Measurements from ENCODE around the gene RORB.

The RORB gene

GRCh38 chr9:74609671-74610405 lies 112.7 kb downstream of the RORB start:
- no peak for DNase-seq

GRCh38 chr9:74610523-74611061 lies 113.5 kb downstream of the RORB start:
- DNase-seq, result no peak

GRCh38 chr9:74630228-74630627 lies 133.1 kb downstream of the RORB start:
- DNase-seq, result no peak

GRCh38 chr9:74639112-74639511 lies 142.0 kb downstream of the RORB start:
- DNase-seq, result no peak

GRCh38 chr9:74642376-74642775 lies 145.2 kb downstream of the RORB start:
- no peak for DNase-seq

- DNase-seq, result no peak
Observed at GRCh38 chr9:74643303-74643923, 146.3 kb downstream of the RORB start.

GRCh38 chr9:74644023-74644422 lies 146.9 kb downstream of the RORB start:
- no peak for DNase-seq

GRCh38 chr9:74645007-74645639 lies 148.0 kb downstream of the RORB start:
- DNase-seq, result no peak

- DNase-seq, result no peak
Observed at GRCh38 chr9:74653410-74654080, 156.4 kb downstream of the RORB start.

- DNase-seq, result no peak
Observed at GRCh38 chr9:74662674-74663073, 165.5 kb downstream of the RORB start.

- DNase-seq, result no peak
Observed at GRCh38 chr9:74663439-74663838, 166.3 kb downstream of the RORB start.

- DNase-seq, result no peak
Observed at GRCh38 chr9:74666625-74667316, 169.6 kb downstream of the RORB start.

GRCh38 chr9:74672237-74672636 lies 175.1 kb downstream of the RORB start:
- DNase-seq, result no peak

- DNase-seq, result no peak
Observed at GRCh38 chr9:74674077-74674476, 176.9 kb downstream of the RORB start.

- no peak for DNase-seq
Observed at GRCh38 chr9:74681906-74682305, 184.8 kb downstream of the RORB start.

GRCh38 chr9:74683322-74683721 lies 186.2 kb downstream of the RORB start:
- DNase-seq, result no peak

- DNase-seq, result no peak
Observed at GRCh38 chr9:74691058-74691457, 193.9 kb downstream of the RORB start.

GRCh38 chr9:74696520-74696919 lies 199.4 kb downstream of the RORB start:
- DNase-seq, result no peak

GRCh38 chr9:74697535-74697934 lies 200.4 kb downstream of the RORB start:
- no peak for DNase-seq

GRCh38 chr9:74711341-74711740 lies 214.2 kb downstream of the RORB start:
- no peak for DNase-seq

- no peak for DNase-seq
Observed at GRCh38 chr9:74718709-74719108, 221.6 kb downstream of the RORB start.

- DNase-seq, result no peak
Observed at GRCh38 chr9:74719306-74719705, 222.2 kb downstream of the RORB start.
